H1 (cell line): ENCODE measurements around the gene IGF2R. TPM values are rescaled to one million over a fixed set of nuclear protein-coding genes. Genes with fewer than 3 reads are reported as not detected.

Source experiments
- CBX8 ChIP-seq: fragments of 300-800, 300-1000 bp; sonication (generic); IDR thresholded peaks from 2 replicates; pipeline ENCODE4 v1.7.1; 2016; ENCODE audit warnings: low read depth, low read length, borderline replicate concordance
- POU5F1 ChIP-seq: IDR thresholded peaks from 2 replicates; pipeline ENCODE4 v1.6.1; 2011; ENCODE audit warnings: low read depth, mild to moderate bottlenecking, low read length, moderate library complexity
- RBBP5 ChIP-seq: IDR thresholded peaks from 2 replicates; pipeline ENCODE4 v1.7.1; 2012; ENCODE audit warnings: low read depth, mild to moderate bottlenecking, inconsistent platforms, low read length, moderate library complexity, borderline replicate concordance
- SIX5 ChIP-seq: IDR thresholded peaks from 2 replicates; pipeline ENCODE4 v1.6.1; 2011; ENCODE audit warnings: mild to moderate bottlenecking, low read depth, low read length
- polyA plus RNA-seq, 7 experiments: library from polyadenylated mRNA; depleted of rRNA in 3 of 7; stranded (reverse) in 5 of 7; unstranded in 2 of 7; fragments of >200 nt in 5 of 7; fragments of 200-250 nt in 2 of 7; gene quantifications; 1 replicate in 5 of 7; 2 replicates in 1 of 7; 4 replicates in 1 of 7; pipeline versions ENCODE4 v1.2.1 to v1.2.3, GENCODE V29; 2011 to 2013; ENCODE audit warnings: missing spikeins in 2 of 7, mixed read lengths in 2 of 7
- total RNA-seq: library from RNA; stranded (reverse); fragmentation: NEBNext Ultra II Directional; extraction: Animal tissue kit (Norgen Biotek cat#: 25700); gene quantifications from 2 replicates; pipeline ENCODE4 v1.2.1, GENCODE V29; 2021

IGF2R gene
- total and polyA plus RNA-seq, 2 of the 8 experiments (the other 6 are each of a cell fraction or from before 2014, with no cell fraction given), result 20.6 to 74.1 TPM

DNA sequence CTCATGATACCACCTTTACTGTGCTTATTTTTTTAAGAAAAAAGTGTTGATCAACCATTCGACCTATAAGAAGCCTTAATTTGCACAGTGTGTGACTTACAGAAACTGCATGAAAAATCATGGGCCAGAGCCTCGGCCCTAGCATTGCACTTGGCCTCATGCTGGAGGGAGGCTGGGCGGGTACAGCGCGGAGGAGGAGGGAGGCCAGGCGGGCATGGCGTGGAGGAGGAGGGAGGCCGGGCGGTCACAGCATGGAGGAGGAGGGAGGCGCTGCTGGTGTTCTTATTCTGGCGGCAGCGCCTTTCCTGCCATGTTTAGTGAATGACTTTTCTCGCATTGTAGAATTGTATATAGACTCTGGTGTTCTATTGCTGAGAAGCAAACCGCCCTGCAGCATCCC lies 137.1 kb downstream of the IGF2R start (continued):
- TF ChIP-seq SIX5 (no peak), POU5F1 (no peak), RBBP5 (no peak), CBX8 (no peak)
